Measurements from ENCODE around the gene SAMD11.

SAMD11 gene

DNA sequence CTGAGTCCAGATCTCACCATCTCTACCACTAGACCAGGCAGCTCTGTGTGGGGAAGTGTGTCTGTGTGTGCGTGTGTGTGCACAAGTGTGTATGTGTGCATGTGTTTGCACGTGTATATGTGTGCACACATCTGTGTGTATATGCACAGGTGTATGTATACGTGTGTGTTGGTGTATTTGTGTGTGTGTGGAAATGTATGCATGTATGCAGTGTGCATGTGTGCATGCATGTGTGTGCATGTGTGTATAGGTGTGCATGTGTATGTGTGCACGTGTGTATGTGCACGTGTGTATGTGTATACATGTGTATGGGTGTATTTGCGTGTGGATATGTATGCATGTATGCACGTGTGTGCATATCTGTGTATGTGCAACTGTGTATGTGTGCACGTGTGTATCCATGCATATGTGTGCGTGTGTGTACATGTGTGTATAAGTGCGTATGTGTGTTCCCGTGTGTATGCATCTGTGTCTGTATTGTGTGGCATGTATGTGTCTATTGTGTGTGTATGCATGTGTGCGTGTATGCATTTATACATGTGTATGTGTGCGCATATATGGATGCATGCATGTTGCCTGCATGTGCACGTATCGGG, 45.6 kb downstream of the SAMD11 start:
- no peak for TF ChIP-seq CTCF (IDR thresholded peaks at IDR 0.05)
- Histone ChIP-seq H3K9me3 (ENCODE audit: control insufficient read depth, low read length) (no peaks in the 10 kb centered on the region), H3K27me3 (ENCODE audit: control insufficient read depth, insufficient read depth, low read length) (no peaks in the 10 kb centered on the region), H3K27ac (no peak overlapping the region), H3K4me1 (no peaks in the 10 kb centered on the region), H2AFZ (no peak overlapping the region), H3K9ac (no peak overlapping the region), H3K36me3 (ENCODE audit: control insufficient read depth, insufficient read depth, low read length) (no peaks in the 10 kb centered on the region), H3K4me2 (ENCODE audit: low read length) (no peak overlapping the region), H3K79me2 (no peaks in the 10 kb centered on the region), H3K4me3 (ENCODE audit: low read depth, low read length) (no peak overlapping the region)

GRCh38 chr1:970242-970972, 46.7 kb downstream of the SAMD11 start:
- Histone ChIP-seq H3K79me2 (no peaks in the 10 kb centered on the region), H3K4me3 (ENCODE audit: low read depth, low read length) (no peak overlapping the region), H3K27ac (no peak overlapping the region), H3K4me2 (ENCODE audit: low read length) (no peak overlapping the region), H3K27me3 (ENCODE audit: control insufficient read depth, insufficient read depth, low read length) (no peaks in the 10 kb centered on the region), H3K4me1 (no peaks in the 10 kb centered on the region), H3K9me3 (ENCODE audit: control insufficient read depth, low read length) (no peaks in the 10 kb centered on the region), H3K36me3 (ENCODE audit: control insufficient read depth, insufficient read depth, low read length) (no peaks in the 10 kb centered on the region), H3K9ac (no peak overlapping the region), H2AFZ (no peak overlapping the region)
- no peak for TF ChIP-seq CTCF (IDR thresholded peaks at IDR 0.05)

- TF ChIP-seq CTCF (IDR thresholded peaks at IDR 0.05): no peak
- Histone ChIP-seq H3K4me2 (ENCODE audit: low read length) (no peak overlapping the region), H3K79me2 (no peaks in the 10 kb centered on the region), H3K27me3 (ENCODE audit: control insufficient read depth, insufficient read depth, low read length) (no peaks in the 10 kb centered on the region), H3K4me3 (ENCODE audit: low read depth, low read length) (no peak overlapping the region), H3K27ac (no peak overlapping the region), H2AFZ (no peak overlapping the region), H3K9me3 (ENCODE audit: control insufficient read depth, low read length) (no peaks in the 10 kb centered on the region), H3K36me3 (ENCODE audit: control insufficient read depth, insufficient read depth, low read length) (no peaks in the 10 kb centered on the region), H3K9ac (no peak overlapping the region), H3K4me1 (no peaks in the 10 kb centered on the region)
These were observed 47.4 kb downstream of the SAMD11 start for GRCh38 chr1:970973-971730.

DNA sequence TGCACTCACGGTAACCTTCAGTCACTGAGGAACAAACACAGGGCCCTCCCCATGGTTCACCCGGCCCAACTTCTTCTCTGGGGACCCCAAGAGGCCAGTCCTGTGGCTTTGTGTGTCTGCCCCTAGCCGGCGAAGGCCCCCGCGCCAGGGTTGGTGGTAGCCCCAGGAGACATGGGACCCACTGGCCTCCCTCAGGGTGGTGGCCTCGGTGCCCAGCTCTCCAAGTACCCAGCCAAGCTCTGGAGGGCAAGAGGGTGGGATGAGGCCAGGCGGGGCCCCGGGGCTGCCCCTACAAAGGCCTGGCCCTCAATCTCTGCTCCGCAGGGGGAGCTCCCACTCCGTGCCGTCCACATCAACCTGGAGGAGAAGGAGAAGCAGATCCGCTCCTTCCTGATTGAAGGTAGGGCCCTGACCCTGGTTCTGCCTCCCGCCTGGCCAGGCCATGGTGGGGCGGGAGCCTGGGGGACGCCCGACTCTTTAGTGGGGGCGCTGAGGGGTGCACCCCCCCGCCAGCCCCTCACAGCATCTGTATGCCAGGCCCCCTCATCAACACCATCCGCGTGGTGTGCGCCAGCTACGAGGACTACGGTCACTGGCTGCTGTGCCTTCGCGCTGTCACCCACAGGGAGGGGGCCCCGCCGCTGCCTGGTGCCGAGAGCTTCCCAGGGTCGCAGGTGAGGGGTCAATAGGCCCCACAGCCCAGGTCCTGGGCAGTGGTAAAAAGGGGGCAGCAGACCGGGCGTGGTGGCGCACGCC, 48.2 kb downstream of the SAMD11 start:
- no peak overlapping the region for H3K4me3 ChIP-seq (ENCODE audit: low read depth, low read length)
- no peaks in the 10 kb centered on the region for H3K27me3 ChIP-seq (ENCODE audit: control insufficient read depth, insufficient read depth, low read length)
- H3K36me3 ChIP-seq (ENCODE audit: control insufficient read depth, insufficient read depth, low read length): no peaks in the 10 kb centered on the region
- no peaks in the 10 kb centered on the region for H3K79me2 ChIP-seq
- TF ChIP-seq CTCF (IDR thresholded peaks at IDR 0.05): no peak
- no peak overlapping the region for H2AFZ ChIP-seq
- H3K4me2 ChIP-seq (ENCODE audit: low read length): no peak overlapping the region
- H3K4me1 ChIP-seq: no peaks in the 10 kb centered on the region
- no peak overlapping the region for H3K9ac ChIP-seq
- no peaks in the 10 kb centered on the region for H3K9me3 ChIP-seq (ENCODE audit: control insufficient read depth, low read length)
- H3K27ac ChIP-seq: no peak overlapping the region

Data from parathyroid adenoma (tissue), 2 donors.